Heart right ventricle (tissue), 16 donors: ENCODE results near the gene SARS1. TPM values are rescaled to one million over a fixed set of nuclear protein-coding genes. Genes with fewer than 3 reads are reported as not detected.
A peak's percentile ranks its signal among the peaks of the same experiment; 100 is the strongest.

ENCODE experiments used
- ATAC-seq, 8 donors: fragments of 200-7000 bp; cut with Tn5 transposase; one replicate each; pipeline ENCODE4 v1.9.1; 2020; ENCODE audit warnings: mild to moderate bottlenecking in 8 of 8, moderate library complexity in 8 of 8, moderate number of reproducible peaks in 1 of 8
- DNase-seq, 2 donors: peaks; one replicate each; pipeline ENCODE4 v3.0.0-alpha.2; 2020
- H3K27ac ChIP-seq, 10 donors: fragments of 200-600 bp; sonication (generic) in 2 of 10; one replicate each; pipeline versions ENCODE4 v1.5.0 to v1.8.0; 2020 to 2022; ENCODE audit warnings: mild to moderate bottlenecking in 3 of 10
- H3K27me3 ChIP-seq, 7 donors: fragments of 200-600 bp; one replicate each; pipeline ENCODE4 v1.8.0; 2021 to 2022; ENCODE audit warnings: mild to moderate bottlenecking in 2 of 7
- H3K36me3 ChIP-seq, 9 donors: fragments of 200-600 bp; sonication (generic) in 1 of 9; one replicate each; pipeline versions ENCODE4 v1.5.0 to v1.8.0; 2020 to 2022; ENCODE audit warnings: mild to moderate bottlenecking in 2 of 9
- H3K4me1 ChIP-seq, 9 donors: fragments of 200-600 bp; sonication (generic) in 1 of 9; one replicate each; pipeline versions ENCODE4 v1.5.0 to v1.8.0; 2020 to 2022; ENCODE audit warnings: mild to moderate bottlenecking in 4 of 9
- H3K4me3 ChIP-seq, 10 donors: fragments of 200-600 bp; sonication (generic) in 2 of 10; one replicate each; pipeline versions ENCODE4 v1.5.0 to v1.8.0; 2020 to 2022; ENCODE audit warnings: mild to moderate bottlenecking in 7 of 10, moderate library complexity in 2 of 10
- H3K9me3 ChIP-seq, 11 donors: fragments of 200-600 bp in 10 of 11; sonication (generic) in 2 of 11; one replicate each; pipeline versions ENCODE4 v1.5.0 to v1.8.0; 2013 to 2022; ENCODE audit warnings: mild to moderate bottlenecking in 2 of 11, control low read depth in 1 of 11, moderate library complexity in 1 of 11
- WGBS, 2 donors: extraction: QIAGEN DNeasy Blood & Tissue Kit; methylation state at CpG; one replicate each; pipeline ENCODE4 v1.1.7; 2013; ENCODE audit warnings: inconsistent platforms in 1 of 2; 5-methylcytosine and 5-hydroxymethylcytosine counted together
- intact Hi-C, 10 donors: fragments of 100-400 bp; cut with DNase I; formaldehyde crosslinking; loops; one replicate each; pipeline versions ENCODE4 v1.11.1 to v1.14.2; 2022
- polyA plus RNA-seq, 2 donors: library from polyadenylated mRNA; stranded (reverse); fragments of 200-250 nt; gene quantifications; one replicate each; pipeline ENCODE4 v1.2.3, GENCODE V29; 2013
- total RNA-seq, 10 donors: library from RNA; stranded (reverse); fragmentation: NEBNext Ultra II Directional in 3 of 10; extraction: Animal tissue kit (Norgen Biotek cat#: 25700) in 3 of 10; gene quantifications; one replicate each; pipeline versions ENCODE4 v1.2.1 to v1.2.4, GENCODE V29; 2021 to 2023
- TF ChIP-seq, protein P1 (sequence below), 9 donors: fragments of 200-600 bp; sonication (generic) in 2 of 9; IDR thresholded peaks; one replicate each; pipeline versions ENCODE4 v1.5.0 to v1.8.0; 2021 to 2022; ENCODE audit warnings: antibody characterized with exemption in 9 of 9, mild to moderate bottlenecking in 5 of 9, moderate library complexity in 1 of 9
- donor health status: Arrhythmogenic right ventricular cardiomyopathy.
- donor health status: ischemic (EF 13 %, LVEDD 7.1; RV severe dilation, severe dysfunction).
- donor health status: healthy with polysubstance abuse.
- donor health status: DM: no; HTN: yes; CAD: no.
- donor health status: DM: no; HTN: no; CAD: no.
- donor health status: ischemic (EF 25% LVEDD 6.9; RV normal size, moderate dysfunction).
- donor health status: ischemic (EF 25% LVEDD 5.7; RV mildly dilated, moderate dysfunction).
- donor health status: healthy.
- donor health status: DM: yes; HTN: yes; CAD: no.
- donor health status: Ischemic cardiomyopathy.
- donor health status: ischemic (EF 35%, LVEDD 5.7; RV mildly dilated, moderate dysfunction).
- donor health status: nonischemic (EF 11% LVEDD 7.7; RV severe dilation, severe dysfunction).
- donor health status: DM: yes; HTN: yes; CAD: no.
- donor health status: PGD.
- donor health status: ischemic (EF 29% LVEDD 5.4; RV normal size, mild dysfunction).
- donor health status: nonischemic (EF 23%, LVEDD 6.1; RV moderate dilation, normal function).

Gene SARS1
- total and polyA plus RNA-seq, 12 donors = 38.3 to 153 (median 99.2) TPM

DNA sequence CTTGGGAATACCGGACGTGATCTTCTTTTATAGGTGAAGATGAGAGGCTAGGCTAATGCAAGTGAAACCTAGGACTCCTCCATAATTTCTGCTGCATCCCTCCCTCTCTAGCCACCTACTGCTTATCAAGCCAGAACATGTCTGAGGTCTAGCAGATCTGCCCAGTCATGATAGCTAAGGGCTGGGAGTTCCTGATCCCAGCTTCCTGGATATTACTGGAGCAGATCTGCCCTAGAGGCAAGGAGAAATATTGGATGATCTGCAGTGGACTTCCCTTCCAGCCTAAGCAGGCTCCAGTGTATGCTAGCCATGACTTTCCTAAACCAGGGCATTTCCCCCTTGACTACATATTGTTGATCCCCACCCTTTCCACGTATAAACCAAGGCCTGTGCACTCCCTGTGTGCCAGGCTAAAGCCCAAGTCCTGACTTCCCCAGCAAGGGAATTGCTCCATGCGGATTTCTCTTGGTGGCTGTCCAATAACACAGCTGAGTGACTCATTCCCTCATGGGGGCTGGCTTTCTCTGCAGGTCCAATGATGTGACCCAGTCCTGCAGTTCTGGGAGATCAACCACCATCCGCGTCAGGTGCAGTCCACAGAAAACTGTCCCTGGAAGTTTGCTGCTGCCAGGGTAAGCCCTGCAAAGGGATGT lies 15.5 kb upstream of the SARS1 start:
- Histone ChIP-seq H3K9me3 (no peaks in the 10 kb centered on the region), H3K27me3 (no peaks in the 10 kb centered on the region), H3K27ac (peak overlapping the region in 3 of 10 donors; percentile 36 to 60 (median 51)), H3K4me1 (peaks cover 0 to 20% (median 8%) of the 10 kb centered on the region in 9 donors), H3K4me3 (no peak overlapping the region), H3K36me3 (no peaks in the 10 kb centered on the region)
- ATAC-seq (peak; percentile 17 to 82 (median 60)), DNase-seq (peak in 1 of 2 donors; percentile 38)
- TF ChIP-seq, protein P1, sequence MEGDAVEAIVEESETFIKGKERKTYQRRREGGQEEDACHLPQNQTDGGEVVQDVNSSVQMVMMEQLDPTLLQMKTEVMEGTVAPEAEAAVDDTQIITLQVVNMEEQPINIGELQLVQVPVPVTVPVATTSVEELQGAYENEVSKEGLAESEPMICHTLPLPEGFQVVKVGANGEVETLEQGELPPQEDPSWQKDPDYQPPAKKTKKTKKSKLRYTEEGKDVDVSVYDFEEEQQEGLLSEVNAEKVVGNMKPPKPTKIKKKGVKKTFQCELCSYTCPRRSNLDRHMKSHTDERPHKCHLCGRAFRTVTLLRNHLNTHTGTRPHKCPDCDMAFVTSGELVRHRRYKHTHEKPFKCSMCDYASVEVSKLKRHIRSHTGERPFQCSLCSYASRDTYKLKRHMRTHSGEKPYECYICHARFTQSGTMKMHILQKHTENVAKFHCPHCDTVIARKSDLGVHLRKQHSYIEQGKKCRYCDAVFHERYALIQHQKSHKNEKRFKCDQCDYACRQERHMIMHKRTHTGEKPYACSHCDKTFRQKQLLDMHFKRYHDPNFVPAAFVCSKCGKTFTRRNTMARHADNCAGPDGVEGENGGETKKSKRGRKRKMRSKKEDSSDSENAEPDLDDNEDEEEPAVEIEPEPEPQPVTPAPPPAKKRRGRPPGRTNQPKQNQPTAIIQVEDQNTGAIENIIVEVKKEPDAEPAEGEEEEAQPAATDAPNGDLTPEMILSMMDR (IDR thresholded peaks at IDR 0.05) = no peak
- intact Hi-C loops = loop anchor here in 2 of 10 donors (10.0 kb wide), 2 partner anchors 83 to 93 kb away; partner anchors contain the start of gene ELAPOR1 (in 1 of the 2)
- 55 to 61% methylated on average over 6 of the region's 6 CpGs for WGBS, 2 donors

DNA sequence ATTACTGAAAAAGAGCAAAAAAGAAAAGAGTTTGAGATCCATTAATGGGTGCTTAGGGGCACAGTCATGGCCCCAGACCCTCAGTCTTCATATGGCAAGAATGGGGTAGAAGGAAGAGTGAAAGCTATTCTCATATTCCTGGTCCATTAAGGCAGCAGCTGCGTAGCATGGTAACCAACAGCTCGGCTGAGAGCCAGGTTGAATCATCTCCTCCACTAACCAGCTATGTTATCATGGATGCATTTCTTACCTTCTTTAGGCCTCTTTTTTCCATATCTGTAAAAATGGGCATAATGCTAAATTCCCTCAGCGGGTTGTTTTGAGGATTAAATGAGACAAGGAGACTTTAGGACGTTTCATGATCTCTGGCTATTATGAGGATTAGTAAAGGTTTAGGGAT lies 15.0 kb upstream of the SARS1 start:
- DNase-seq (no peak), ATAC-seq (no peak)
- Histone ChIP-seq H3K4me1 (peaks cover 0 to 20% (median 8%) of the 10 kb centered on the region in 9 donors), H3K9me3 (no peaks in the 10 kb centered on the region), H3K27ac (no peak overlapping the region), H3K4me3 (no peak overlapping the region), H3K36me3 (no peaks in the 10 kb centered on the region), H3K27me3 (no peaks in the 10 kb centered on the region)
- intact Hi-C loops = loop anchor here in 2 of 10 donors (10.0 kb wide), 2 partner anchors 84 to 94 kb away; partner anchors contain the start of gene ELAPOR1 (in 1 of the 2)
- TF ChIP-seq, protein P1 (IDR thresholded peaks at IDR 0.05) = no peak
- 92 to 99% methylated on average over 4 of the region's 4 CpGs for WGBS, 2 donors

DNA sequence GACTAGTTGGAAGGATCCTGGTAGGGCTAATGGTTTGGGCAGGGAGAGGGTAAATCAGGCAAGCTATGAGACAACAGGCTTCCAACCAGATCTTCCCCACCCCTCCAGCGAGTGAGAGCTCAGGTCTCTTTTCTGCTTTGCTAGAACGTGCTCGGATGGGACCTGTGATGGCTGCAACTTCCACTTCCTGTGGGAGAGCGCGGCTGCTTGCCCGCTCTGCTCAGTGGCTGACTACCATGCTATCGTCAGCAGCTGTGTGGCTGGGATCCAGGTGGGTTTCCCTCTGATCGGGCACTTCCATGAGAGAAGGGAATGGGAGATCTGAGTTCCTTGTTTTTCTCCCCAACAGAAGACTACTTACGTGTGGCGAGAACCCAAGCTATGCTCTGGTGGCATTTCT lies 14.0 kb upstream of the SARS1 start:
- DNase-seq (no peak), ATAC-seq (no peak)
- no peak overlapping the region for H3K27ac ChIP-seq
- intact Hi-C loops = loop anchor here in 2 of 10 donors (10.0 kb wide), 2 partner anchors 85 to 95 kb away; partner anchors contain the start of gene ELAPOR1 (in 1 of the 2)
- no peaks in the 10 kb centered on the region for H3K27me3 ChIP-seq
- no peak overlapping the region for H3K4me3 ChIP-seq
- H3K36me3 ChIP-seq = no peaks in the 10 kb centered on the region
- WGBS, 2 donors = 65 to 69% methylated on average over 10 of the region's 10 CpGs
- TF ChIP-seq, protein P1 (IDR thresholded peaks at IDR 0.05) = no peak
- H3K9me3 ChIP-seq = no peaks in the 10 kb centered on the region
- peaks cover 0 to 20% (median 8%) of the 10 kb centered on the region in 9 donors for H3K4me1 ChIP-seq

DNA sequence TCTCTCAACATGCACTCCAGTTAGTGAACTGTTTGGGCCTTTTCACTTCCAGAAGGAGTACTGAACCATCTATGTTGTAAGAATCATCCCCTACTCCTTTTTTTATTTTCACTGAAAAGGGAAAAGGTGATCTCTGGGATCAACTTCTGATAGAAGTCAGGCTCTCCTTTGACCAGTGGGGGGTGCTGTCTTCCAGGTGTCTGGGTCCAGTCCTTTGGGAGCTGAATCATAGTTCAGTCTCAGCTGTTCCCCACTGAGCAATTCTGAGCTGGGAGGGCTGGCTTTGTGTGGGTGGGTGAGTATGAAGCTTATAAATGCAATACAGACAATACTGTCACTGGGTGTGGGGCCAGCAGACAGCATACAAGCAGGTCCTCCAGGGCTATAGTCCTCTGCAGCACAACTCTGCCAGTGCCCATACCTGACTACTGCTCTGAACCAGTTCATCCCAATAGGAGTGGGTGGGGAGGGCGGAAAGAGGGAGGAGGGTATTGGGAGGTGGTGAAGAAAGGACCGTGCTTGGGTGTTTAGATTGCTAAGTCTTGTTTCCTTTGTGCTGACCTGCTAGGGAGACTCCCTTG lies 12.5 kb upstream of the SARS1 start:
- H3K36me3 ChIP-seq = no peaks in the 10 kb centered on the region
- H3K27me3 ChIP-seq = no peaks in the 10 kb centered on the region
- WGBS, 2 donors = 66 to 67% methylated on average over 2 of the region's 2 CpGs
- peaks cover 0 to 20% (median 8%) of the 10 kb centered on the region in 9 donors for H3K4me1 ChIP-seq
- intact Hi-C loops = no loop called here
- H3K27ac ChIP-seq = no peak overlapping the region
- no peak for DNase-seq
- H3K4me3 ChIP-seq = no peak overlapping the region
- TF ChIP-seq, protein P1 (IDR thresholded peaks at IDR 0.05) = peak in 7 of 9 donors; percentile 27 to 57 (median 43)
- no peaks in the 10 kb centered on the region for H3K9me3 ChIP-seq
- ATAC-seq = peak in 4 of 8 donors; percentile 8 to 48 (median 30)
